ENCODE data around the gene ADRA2B.
A peak's percentile ranks its signal among the peaks of the same experiment; 100 is the strongest.

ADRA2B gene

GRCh38 chr2:96157649-96158553 lies 41.5 kb upstream of the ADRA2B start:
- no peak overlapping the region for H3K27ac ChIP-seq
- peak; percentile 58 for TF ChIP-seq POLR2AphosphoS5 (IDR thresholded peaks at IDR 0.05; ENCODE audit: borderline replicate concordance, low read depth, low read length)
- no peak for TF ChIP-seq FOXP2 (optimal IDR thresholded peaks at IDR 0.05; ENCODE audit: control extremely low read depth, extremely low read length, insufficient read depth)
- no peak for TF ChIP-seq EZH2 (IDR thresholded peaks at IDR 0.05)
- H3K4me3 ChIP-seq: no peak overlapping the region
- no peaks in the 10 kb centered on the region for H3K36me3 ChIP-seq (ENCODE audit: insufficient read depth, low read length)
- DNase-seq (ENCODE audit: low read depth, low spot score): no peak
- no peak overlapping the region for H3K9ac ChIP-seq (ENCODE audit: insufficient read length)
- no peaks in the 10 kb centered on the region for H3K9me3 ChIP-seq (ENCODE audit: low read depth, low read length)

- Histone ChIP-seq H3K27ac (no peak overlapping the region), H3K36me3 (ENCODE audit: insufficient read depth, low read length) (no peaks in the 10 kb centered on the region), H3K9me3 (ENCODE audit: low read depth, low read length) (no peaks in the 10 kb centered on the region), H3K4me3 (no peak overlapping the region), H3K9ac (ENCODE audit: insufficient read length) (no peak overlapping the region)
- no peak for TF ChIP-seq FOXP2 (optimal IDR thresholded peaks at IDR 0.05; ENCODE audit: control extremely low read depth, extremely low read length, insufficient read depth)
- TF ChIP-seq POLR2AphosphoS5 (IDR thresholded peaks at IDR 0.05; ENCODE audit: borderline replicate concordance, low read depth, low read length): no peak
- TF ChIP-seq EZH2 (IDR thresholded peaks at IDR 0.05): no peak
- DNase-seq (ENCODE audit: low read depth, low spot score): no peak
Measured at GRCh38 chr2:96156926-96157648, 40.7 kb upstream of the ADRA2B start.

- no peak for DNase-seq (ENCODE audit: low read depth, low spot score)
- no peak for TF ChIP-seq FOXP2 (optimal IDR thresholded peaks at IDR 0.05; ENCODE audit: control extremely low read depth, extremely low read length, insufficient read depth)
- TF ChIP-seq EZH2 (IDR thresholded peaks at IDR 0.05): no peak
- no peak for TF ChIP-seq POLR2AphosphoS5 (IDR thresholded peaks at IDR 0.05; ENCODE audit: borderline replicate concordance, low read depth, low read length)
- no peaks in the 10 kb centered on the region for H3K36me3 ChIP-seq (ENCODE audit: insufficient read depth, low read length)
- no peaks in the 10 kb centered on the region for H3K9me3 ChIP-seq (ENCODE audit: low read depth, low read length)
- H3K27ac ChIP-seq: no peak overlapping the region
- H3K9ac ChIP-seq (ENCODE audit: insufficient read length): no peak overlapping the region
- H3K4me3 ChIP-seq: no peak overlapping the region
Measured at GRCh38 chr2:96156011-96156820, 39.8 kb upstream of the ADRA2B start.

GRCh38 chr2:96154506-96155380 lies 38.4 kb upstream of the ADRA2B start:
- no peak for TF ChIP-seq FOXP2 (optimal IDR thresholded peaks at IDR 0.05; ENCODE audit: control extremely low read depth, extremely low read length, insufficient read depth)
- TF ChIP-seq EZH2 (IDR thresholded peaks at IDR 0.05): no peak
- no peak for TF ChIP-seq POLR2AphosphoS5 (IDR thresholded peaks at IDR 0.05; ENCODE audit: borderline replicate concordance, low read depth, low read length)
- no peaks in the 10 kb centered on the region for H3K36me3 ChIP-seq (ENCODE audit: insufficient read depth, low read length)
- H3K9ac ChIP-seq (ENCODE audit: insufficient read length): no peak overlapping the region
- DNase-seq (ENCODE audit: low read depth, low spot score): no peak
- H3K9me3 ChIP-seq (ENCODE audit: low read depth, low read length): no peaks in the 10 kb centered on the region
- no peak overlapping the region for H3K27ac ChIP-seq
- H3K4me3 ChIP-seq: no peak overlapping the region

GRCh38 chr2:96153991-96154431 lies 37.6 kb upstream of the ADRA2B start:
- Histone ChIP-seq H3K4me3 (no peak overlapping the region), H3K27ac (no peak overlapping the region), H3K9ac (ENCODE audit: insufficient read length) (no peak overlapping the region), H3K36me3 (ENCODE audit: insufficient read depth, low read length) (no peaks in the 10 kb centered on the region), H3K9me3 (ENCODE audit: low read depth, low read length) (no peaks in the 10 kb centered on the region)
- TF ChIP-seq FOXP2 (optimal IDR thresholded peaks at IDR 0.05; ENCODE audit: control extremely low read depth, extremely low read length, insufficient read depth) (no peak), POLR2AphosphoS5 (IDR thresholded peaks at IDR 0.05; ENCODE audit: borderline replicate concordance, low read depth, low read length) (no peak), EZH2 (IDR thresholded peaks at IDR 0.05) (no peak)
- no peak for DNase-seq (ENCODE audit: low read depth, low spot score)

- H3K27ac ChIP-seq: no peak overlapping the region
- no peak for DNase-seq (ENCODE audit: low read depth, low spot score)
- no peaks in the 10 kb centered on the region for H3K9me3 ChIP-seq (ENCODE audit: low read depth, low read length)
- no peaks in the 10 kb centered on the region for H3K36me3 ChIP-seq (ENCODE audit: insufficient read depth, low read length)
- no peak overlapping the region for H3K4me3 ChIP-seq
- no peak for TF ChIP-seq FOXP2 (optimal IDR thresholded peaks at IDR 0.05; ENCODE audit: control extremely low read depth, extremely low read length, insufficient read depth)
- H3K9ac ChIP-seq (ENCODE audit: insufficient read length): no peak overlapping the region
Measured at GRCh38 chr2:96153291-96153713, 36.9 kb upstream of the ADRA2B start.

- H3K9ac ChIP-seq (ENCODE audit: insufficient read length): no peak overlapping the region
- no peaks in the 10 kb centered on the region for H3K36me3 ChIP-seq (ENCODE audit: insufficient read depth, low read length)
- TF ChIP-seq FOXP2 (optimal IDR thresholded peaks at IDR 0.05; ENCODE audit: control extremely low read depth, extremely low read length, insufficient read depth): no peak
- no peak for TF ChIP-seq EZH2 (IDR thresholded peaks at IDR 0.05)
- TF ChIP-seq POLR2AphosphoS5 (IDR thresholded peaks at IDR 0.05; ENCODE audit: borderline replicate concordance, low read depth, low read length): no peak
- no peak for DNase-seq (ENCODE audit: low read depth, low spot score)
- no peak overlapping the region for H3K4me3 ChIP-seq
- H3K27ac ChIP-seq: no peak overlapping the region
- H3K9me3 ChIP-seq (ENCODE audit: low read depth, low read length): no peaks in the 10 kb centered on the region
Measured at GRCh38 chr2:96152304-96153161, 36.2 kb upstream of the ADRA2B start.

Measured in SK-N-MC (cell line).